DND-41 (cell line): ENCODE data around the gene PREX1.

Source experiments
- ATAC-seq: fragments of 200-7000 bp; cut with Tn5 transposase; 3 replicates; pipeline ENCODE4 v1.9.1; 2021; ENCODE audit warnings: low read depth; ENCODE audit not compliant: insufficient read depth
- DNase-seq: peaks from one replicate; pipeline ENCODE4 v3.0.0-alpha.2; 2020
- H2AFZ ChIP-seq: 2 replicates; pipeline ENCODE4 v1.6.0; 2012; ENCODE audit warnings: low read depth, low read length
- H3K27ac ChIP-seq: 2 replicates; pipeline ENCODE4 v1.5.1; 2012; ENCODE audit warnings: low read length, inconsistent platforms
- H3K27me3 ChIP-seq: fragments of 200-600 bp; sonication (generic); 2 replicates; pipeline ENCODE4 v1.6.0; 2012; ENCODE audit warnings: low read length, mild to moderate bottlenecking, inconsistent platforms; ENCODE audit not compliant: insufficient read depth, poor library complexity
- H3K36me3 ChIP-seq: 2 replicates; pipeline ENCODE4 v1.5.1; 2012; ENCODE audit warnings: low read length, inconsistent platforms; ENCODE audit not compliant: insufficient read depth
- H3K4me1 ChIP-seq: 2 replicates; pipeline ENCODE4 v1.5.1; 2012; ENCODE audit warnings: mild to moderate bottlenecking, low read length; ENCODE audit not compliant: insufficient read depth
- H3K4me2 ChIP-seq: 2 replicates; pipeline ENCODE4 v1.6.0; 2012; ENCODE audit warnings: mild to moderate bottlenecking, moderate library complexity, low read length, inconsistent platforms; ENCODE audit not compliant: insufficient read depth
- H3K4me3 ChIP-seq, 2 experiments: fragments of 200-600 bp in 1 of 2; shearing (Covaris generic) in 1 of 2; 2 replicates each; pipeline ENCODE4 v1.5.1; 2012 to 2016; ENCODE audit warnings: inconsistent platforms in 2 of 2, low read length in 2 of 2, mild to moderate bottlenecking in 2 of 2, low read depth in 1 of 2, moderate library complexity in 1 of 2
- H3K79me2 ChIP-seq: 2 replicates; pipeline ENCODE4 v1.6.0; 2012; ENCODE audit warnings: low read length, inconsistent platforms; ENCODE audit not compliant: insufficient read depth
- H3K9ac ChIP-seq: 2 replicates; pipeline ENCODE4 v1.6.0; 2012; ENCODE audit warnings: low read depth, mild to moderate bottlenecking, inconsistent platforms, low read length, moderate library complexity
- H3K9me3 ChIP-seq: 2 replicates; pipeline ENCODE4 v1.5.1; 2012; ENCODE audit warnings: low read length, moderate library complexity, mild to moderate bottlenecking, inconsistent platforms; ENCODE audit not compliant: insufficient read depth, severe bottlenecking
- H4K20me1 ChIP-seq: 2 replicates; pipeline ENCODE4 v1.6.0; 2012; ENCODE audit warnings: low read length; ENCODE audit not compliant: insufficient read depth
- CTCF ChIP-seq: IDR thresholded peaks from 2 replicates; pipeline ENCODE4 v1.5.1; 2012; ENCODE audit warnings: borderline replicate concordance, low read length, moderate library complexity, mild to moderate bottlenecking; ENCODE audit not compliant: poor library complexity, severe bottlenecking; ENCODE audit errors: extremely low read depth
- EZH2 ChIP-seq: IDR thresholded peaks from 3 replicates; pipeline ENCODE4 v1.6.1; 2012; ENCODE audit warnings: borderline replicate concordance, low read depth, mild to moderate bottlenecking, moderate library complexity, low read length, inconsistent platforms; ENCODE audit not compliant: severe bottlenecking

The PREX1 gene

DNA sequence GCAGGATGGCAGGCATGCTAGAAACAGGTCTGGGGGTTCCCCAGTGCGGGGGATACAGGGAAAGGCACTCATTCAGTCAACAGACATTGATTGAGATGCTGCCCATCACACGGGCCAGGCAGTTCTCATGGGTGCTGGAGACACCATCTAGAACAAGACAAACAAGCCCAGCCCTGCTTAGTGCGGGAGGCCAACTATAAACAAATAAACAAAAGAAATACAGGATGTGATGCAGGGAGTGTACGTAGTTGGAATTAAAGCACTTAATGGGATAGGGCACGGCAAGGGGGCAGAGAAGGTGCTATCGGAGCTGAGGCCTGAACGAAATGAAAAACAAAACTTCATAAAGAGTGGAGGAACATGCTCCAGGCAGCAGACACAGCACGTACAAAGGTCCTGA is 169.3 kb downstream of the PREX1 start:
- no peaks in the 10 kb centered on the region for H3K9me3 ChIP-seq
- H3K4me2 ChIP-seq, result no peak overlapping the region
- no peak overlapping the region for H3K27ac ChIP-seq
- no peak overlapping the region for H2AFZ ChIP-seq
- no peak overlapping the region for H3K4me3 ChIP-seq
- H3K4me1 ChIP-seq, result no peaks in the 10 kb centered on the region
- no peaks in the 10 kb centered on the region for H3K27me3 ChIP-seq
- no peak overlapping the region for H3K9ac ChIP-seq
- no peaks in the 10 kb centered on the region for H4K20me1 ChIP-seq
- H3K79me2 ChIP-seq, result no peaks in the 10 kb centered on the region
- ATAC-seq, result no peak
- no peaks in the 10 kb centered on the region for H3K36me3 ChIP-seq
- TF ChIP-seq EZH2 (no peak), CTCF (no peak)
- no peak for DNase-seq

DNA sequence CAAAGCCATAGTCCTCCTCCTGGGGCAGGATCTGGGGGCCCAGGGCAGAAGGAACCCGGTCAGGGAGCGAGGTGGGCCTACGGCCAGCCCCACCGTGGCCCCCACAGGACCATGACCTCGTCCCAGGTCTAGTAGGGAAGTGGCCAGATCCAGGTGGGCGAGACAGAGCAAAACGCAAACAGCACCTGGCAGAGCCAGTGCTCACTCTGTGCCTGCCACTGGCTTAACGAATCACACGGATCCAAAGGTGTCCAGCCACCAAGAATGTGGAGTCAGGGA is 169.7 kb downstream of the PREX1 start:
- DNase-seq (no peak), ATAC-seq (no peak)
- TF ChIP-seq CTCF (no peak), EZH2 (no peak)
- Histone ChIP-seq H3K79me2 (no peaks in the 10 kb centered on the region), H3K9me3 (no peaks in the 10 kb centered on the region), H3K36me3 (no peaks in the 10 kb centered on the region), H3K4me1 (no peaks in the 10 kb centered on the region), H3K4me2 (no peak overlapping the region), H3K4me3 (no peak overlapping the region), H3K27ac (no peak overlapping the region), H4K20me1 (no peaks in the 10 kb centered on the region), H3K27me3 (no peaks in the 10 kb centered on the region), H3K9ac (no peak overlapping the region), H2AFZ (no peak overlapping the region)

DNA sequence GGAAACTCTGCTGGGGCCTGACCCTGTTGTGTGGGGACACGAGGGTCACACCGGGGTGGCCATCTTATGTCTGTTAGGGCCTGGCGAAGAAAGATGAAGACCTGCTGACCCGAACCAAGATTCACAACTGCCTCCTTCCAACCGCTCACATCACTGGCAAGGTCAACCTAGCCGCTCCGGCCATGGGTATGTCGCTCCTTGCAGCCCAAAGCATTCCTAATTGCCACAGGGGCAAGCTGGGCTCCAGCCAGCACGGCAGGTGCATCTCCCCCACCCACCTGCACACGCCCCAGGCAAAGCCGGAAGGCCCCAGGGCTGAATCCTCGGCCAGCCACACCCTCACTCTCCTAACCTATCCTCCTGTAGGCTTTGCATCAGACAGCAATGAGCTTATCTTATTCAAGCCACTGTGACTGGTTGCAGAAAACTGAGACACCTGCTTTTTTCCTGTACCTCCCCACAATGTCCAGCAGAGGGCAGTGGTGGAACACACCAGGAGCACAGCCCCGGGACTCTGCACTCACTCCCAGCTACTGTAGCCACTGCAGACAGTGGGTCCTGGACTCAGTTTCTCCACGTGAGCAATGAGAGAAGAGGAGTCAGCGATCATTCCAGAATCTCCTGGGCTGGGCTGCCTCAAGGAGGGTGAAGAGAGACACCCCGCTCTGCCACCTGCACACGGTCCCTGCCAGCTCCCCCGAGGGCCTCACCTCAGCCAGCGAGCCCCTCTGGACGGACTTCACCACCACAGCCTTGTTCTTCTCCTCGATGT is 170.2 kb downstream of the PREX1 start:
- DNase-seq (peak; percentile 76), ATAC-seq (peak; percentile 91)
- Histone ChIP-seq H2AFZ (no peak overlapping the region), H3K27ac (no peak overlapping the region), H3K79me2 (no peaks in the 10 kb centered on the region), H3K27me3 (no peaks in the 10 kb centered on the region), H3K9me3 (no peaks in the 10 kb centered on the region), H3K4me1 (no peaks in the 10 kb centered on the region), H3K9ac (no peak overlapping the region), H3K4me3 (no peak overlapping the region), H4K20me1 (no peaks in the 10 kb centered on the region), H3K4me2 (no peak overlapping the region), H3K36me3 (no peaks in the 10 kb centered on the region)
- TF ChIP-seq EZH2, result no peak
- peak; percentile 98 for TF ChIP-seq CTCF

DNA sequence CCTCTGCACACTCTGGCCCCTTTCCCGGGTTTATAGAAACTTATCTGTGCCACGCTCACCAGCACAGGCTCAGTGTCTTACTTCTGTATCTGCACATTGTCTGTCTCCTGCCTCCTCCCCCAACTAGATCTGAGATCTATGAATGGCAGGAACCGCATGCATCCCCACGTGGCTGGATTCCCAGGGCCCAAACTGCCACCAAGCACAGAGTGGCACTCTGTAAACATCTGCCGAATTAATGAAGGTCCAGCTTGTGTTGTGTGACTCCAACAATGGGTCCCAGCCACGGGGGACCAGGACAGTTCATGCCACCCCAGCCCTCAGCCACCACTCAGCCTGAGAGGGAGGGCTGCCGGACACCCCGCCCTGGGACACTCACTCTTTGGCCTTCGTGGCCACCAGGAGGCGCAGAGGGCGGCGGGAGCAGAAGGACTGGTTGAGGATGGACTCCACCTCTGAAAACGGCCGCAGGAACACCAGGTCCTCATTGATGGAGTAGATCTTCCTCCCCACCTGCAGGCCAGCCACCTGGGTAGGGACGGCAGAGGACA is 171.1 kb downstream of the PREX1 start:
- TF ChIP-seq CTCF (no peak), EZH2 (no peak)
- Histone ChIP-seq H4K20me1 (no peaks in the 10 kb centered on the region), H3K79me2 (no peaks in the 10 kb centered on the region), H2AFZ (no peak overlapping the region), H3K4me2 (no peak overlapping the region), H3K9ac (no peak overlapping the region), H3K36me3 (no peaks in the 10 kb centered on the region), H3K4me3 (no peak overlapping the region), H3K27me3 (no peaks in the 10 kb centered on the region), H3K27ac (no peak overlapping the region), H3K9me3 (no peaks in the 10 kb centered on the region), H3K4me1 (no peaks in the 10 kb centered on the region)
- ATAC-seq (no peak), DNase-seq (no peak)
